ENCODE data around the gene PLA2G2F. TPM values are rescaled to one million over a fixed set of nuclear protein-coding genes. Genes with fewer than 3 reads are reported as not detected.

Gene PLA2G2F
- total and polyA plus RNA-seq, 2 donors, result 0.47 to 7.2 TPM

GRCh38 chr1:20111452-20111851 is 27.7 kb upstream of the PLA2G2F start:
- no peak for DNase-seq (ENCODE audit: low read depth in 6 of 9, low spot score in 9 of 9)
- H3K27me3 ChIP-seq (ENCODE audit: control insufficient read depth in 2 of 2, insufficient read depth in 1 of 2, low read length in 1 of 2), result no peaks in the 10 kb centered on the region

GRCh38 chr1:20112279-20113000 is 26.7 kb upstream of the PLA2G2F start:
- no peak overlapping the region for H3K27ac ChIP-seq (ENCODE audit: low read depth in 1 of 2, low read length in 1 of 2)
- H3K4me3 ChIP-seq (ENCODE audit: low read length in 2 of 2), result no peak overlapping the region
- no peaks in the 10 kb centered on the region for H3K4me1 ChIP-seq (ENCODE audit: control insufficient read depth in 2 of 2, insufficient read depth in 2 of 2, low read length in 2 of 2)
- WGBS, result 91% methylated on average over 3 of the region's 3 CpGs
- no peak for DNase-seq (ENCODE audit: low read depth in 6 of 9, low spot score in 9 of 9)
- H3K27me3 ChIP-seq (ENCODE audit: control insufficient read depth in 2 of 2, insufficient read depth in 1 of 2, low read length in 1 of 2), result no peaks in the 10 kb centered on the region
- H3K36me3 ChIP-seq (ENCODE audit: control insufficient read depth in 2 of 2, insufficient read depth in 2 of 2, low read length in 1 of 2), result no peaks in the 10 kb centered on the region
- no peaks in the 10 kb centered on the region for H3K9me3 ChIP-seq (ENCODE audit: control insufficient read depth in 2 of 2, insufficient read depth in 1 of 2, low read length in 1 of 2)

More at GRCh38 chr1:20111452-20111851, 27.7 kb upstream of the PLA2G2F start:
- H3K27ac ChIP-seq (ENCODE audit: low read depth in 1 of 2, low read length in 1 of 2), result no peak overlapping the region
- no peaks in the 10 kb centered on the region for H3K4me1 ChIP-seq (ENCODE audit: control insufficient read depth in 2 of 2, insufficient read depth in 2 of 2, low read length in 2 of 2)
- no peaks in the 10 kb centered on the region for H3K9me3 ChIP-seq (ENCODE audit: control insufficient read depth in 2 of 2, insufficient read depth in 1 of 2, low read length in 1 of 2)
- 97% methylated on average over 5 of the region's 5 CpGs for WGBS
- no peaks in the 10 kb centered on the region for H3K36me3 ChIP-seq (ENCODE audit: control insufficient read depth in 2 of 2, insufficient read depth in 2 of 2, low read length in 1 of 2)
- no peak overlapping the region for H3K4me3 ChIP-seq (ENCODE audit: low read length in 2 of 2)

- H3K4me3 ChIP-seq (ENCODE audit: low read length in 2 of 2), result no peak overlapping the region
- H3K4me1 ChIP-seq (ENCODE audit: control insufficient read depth in 2 of 2, insufficient read depth in 2 of 2, low read length in 2 of 2), result no peaks in the 10 kb centered on the region
- no peak overlapping the region for H3K27ac ChIP-seq (ENCODE audit: low read depth in 1 of 2, low read length in 1 of 2)
- DNase-seq (ENCODE audit: low read depth in 6 of 9, low spot score in 9 of 9), result no peak
- H3K36me3 ChIP-seq (ENCODE audit: control insufficient read depth in 2 of 2, insufficient read depth in 2 of 2, low read length in 1 of 2), result no peaks in the 10 kb centered on the region
- H3K27me3 ChIP-seq (ENCODE audit: control insufficient read depth in 2 of 2, insufficient read depth in 1 of 2, low read length in 1 of 2), result no peaks in the 10 kb centered on the region
- WGBS, result 85% methylated on average over 15 of the region's 15 CpGs
- H3K9me3 ChIP-seq (ENCODE audit: control insufficient read depth in 2 of 2, insufficient read depth in 1 of 2, low read length in 1 of 2), result no peaks in the 10 kb centered on the region
Measured at GRCh38 chr1:20114021-20114648, 25.0 kb upstream of the PLA2G2F start.

- WGBS, result 88% methylated on average over 4 of the region's 4 CpGs
- no peaks in the 10 kb centered on the region for H3K9me3 ChIP-seq (ENCODE audit: control insufficient read depth in 2 of 2, insufficient read depth in 1 of 2, low read length in 1 of 2)
- no peak overlapping the region for H3K27ac ChIP-seq (ENCODE audit: low read depth in 1 of 2, low read length in 1 of 2)
- no peak overlapping the region for H3K4me3 ChIP-seq (ENCODE audit: low read length in 2 of 2)
- no peak for DNase-seq (ENCODE audit: low read depth in 6 of 9, low spot score in 9 of 9)
- no peaks in the 10 kb centered on the region for H3K4me1 ChIP-seq (ENCODE audit: control insufficient read depth in 2 of 2, insufficient read depth in 2 of 2, low read length in 2 of 2)
- H3K27me3 ChIP-seq (ENCODE audit: control insufficient read depth in 2 of 2, insufficient read depth in 1 of 2, low read length in 1 of 2), result no peaks in the 10 kb centered on the region
- H3K36me3 ChIP-seq (ENCODE audit: control insufficient read depth in 2 of 2, insufficient read depth in 2 of 2, low read length in 1 of 2), result no peaks in the 10 kb centered on the region
Measured at GRCh38 chr1:20115479-20115878, 23.6 kb upstream of the PLA2G2F start.

GRCh38 chr1:20115916-20116315 is 23.2 kb upstream of the PLA2G2F start:
- H3K9me3 ChIP-seq (ENCODE audit: control insufficient read depth in 2 of 2, insufficient read depth in 1 of 2, low read length in 1 of 2), result no peaks in the 10 kb centered on the region
- H3K4me1 ChIP-seq (ENCODE audit: control insufficient read depth in 2 of 2, insufficient read depth in 2 of 2, low read length in 2 of 2), result no peaks in the 10 kb centered on the region
- no peak overlapping the region for H3K4me3 ChIP-seq (ENCODE audit: low read length in 2 of 2)
- no peaks in the 10 kb centered on the region for H3K27me3 ChIP-seq (ENCODE audit: control insufficient read depth in 2 of 2, insufficient read depth in 1 of 2, low read length in 1 of 2)
- H3K36me3 ChIP-seq (ENCODE audit: control insufficient read depth in 2 of 2, insufficient read depth in 2 of 2, low read length in 1 of 2), result no peaks in the 10 kb centered on the region
- H3K27ac ChIP-seq (ENCODE audit: low read depth in 1 of 2, low read length in 1 of 2), result no peak overlapping the region
- no peak for DNase-seq (ENCODE audit: low read depth in 6 of 9, low spot score in 9 of 9)
- WGBS, result 88% methylated on average over 7 of the region's 7 CpGs

GRCh38 chr1:20117236-20117635 is 21.9 kb upstream of the PLA2G2F start:
- Histone ChIP-seq H3K36me3 (ENCODE audit: control insufficient read depth in 2 of 2, insufficient read depth in 2 of 2, low read length in 1 of 2) (no peaks in the 10 kb centered on the region), H3K27ac (ENCODE audit: low read depth in 1 of 2, low read length in 1 of 2) (no peak overlapping the region), H3K27me3 (ENCODE audit: control insufficient read depth in 2 of 2, insufficient read depth in 1 of 2, low read length in 1 of 2) (no peaks in the 10 kb centered on the region), H3K4me1 (ENCODE audit: control insufficient read depth in 2 of 2, insufficient read depth in 2 of 2, low read length in 2 of 2) (no peaks in the 10 kb centered on the region), H3K4me3 (ENCODE audit: low read length in 2 of 2) (no peak overlapping the region), H3K9me3 (ENCODE audit: control insufficient read depth in 2 of 2, insufficient read depth in 1 of 2, low read length in 1 of 2) (no peaks in the 10 kb centered on the region)
- no peak for DNase-seq (ENCODE audit: low read depth in 6 of 9, low spot score in 9 of 9)

- DNase-seq (ENCODE audit: low read depth in 6 of 9, low spot score in 9 of 9), result no peak
- H3K27ac ChIP-seq (ENCODE audit: low read depth in 1 of 2, low read length in 1 of 2), result no peak within 1 kb of the TSS
- WGBS, result 88% methylated on average over 2 of the region's 2 CpGs
- no peaks in the 10 kb centered on the region for H3K9me3 ChIP-seq (ENCODE audit: control insufficient read depth in 2 of 2, insufficient read depth in 1 of 2, low read length in 1 of 2)
- no peaks in the 10 kb centered on the region for H3K36me3 ChIP-seq (ENCODE audit: control insufficient read depth in 2 of 2, insufficient read depth in 2 of 2, low read length in 1 of 2)
- H3K4me1 ChIP-seq (ENCODE audit: control insufficient read depth in 2 of 2, insufficient read depth in 2 of 2, low read length in 2 of 2), result no peaks in the 10 kb centered on the region
- H3K27me3 ChIP-seq (ENCODE audit: control insufficient read depth in 2 of 2, insufficient read depth in 1 of 2, low read length in 1 of 2), result no peaks in the 10 kb centered on the region
- H3K4me3 ChIP-seq (ENCODE audit: low read length in 2 of 2), result no peak within 1 kb of the TSS
Measured at GRCh38 chr1:20119347-20119746, 19.8 kb upstream of the PLA2G2F start, which contains the start of gene PLA2G2D. TSS of gene PLA2G2D (minus strand) at chr1:20119536. CDS start at chr1:20119498, 38 bp downstream.

GRCh38 chr1:20120796-20121195 is 18.3 kb upstream of the PLA2G2F start:
- H3K4me1 ChIP-seq (ENCODE audit: control insufficient read depth in 2 of 2, insufficient read depth in 2 of 2, low read length in 2 of 2), result no peaks in the 10 kb centered on the region
- H3K4me3 ChIP-seq (ENCODE audit: low read length in 2 of 2), result no peak overlapping the region
- no peaks in the 10 kb centered on the region for H3K36me3 ChIP-seq (ENCODE audit: control insufficient read depth in 2 of 2, insufficient read depth in 2 of 2, low read length in 1 of 2)
- H3K9me3 ChIP-seq (ENCODE audit: control insufficient read depth in 2 of 2, insufficient read depth in 1 of 2, low read length in 1 of 2), result no peaks in the 10 kb centered on the region
- H3K27me3 ChIP-seq (ENCODE audit: control insufficient read depth in 2 of 2, insufficient read depth in 1 of 2, low read length in 1 of 2), result no peaks in the 10 kb centered on the region
- DNase-seq (ENCODE audit: low read depth in 6 of 9, low spot score in 9 of 9), result no peak
- WGBS, result 97% methylated on average over 4 of the region's 4 CpGs
- no peak overlapping the region for H3K27ac ChIP-seq (ENCODE audit: low read depth in 1 of 2, low read length in 1 of 2)

GRCh38 chr1:20123722-20124455 is 15.2 kb upstream of the PLA2G2F start:
- Histone ChIP-seq H3K36me3 (ENCODE audit: control insufficient read depth in 2 of 2, insufficient read depth in 2 of 2, low read length in 1 of 2) (no peaks in the 10 kb centered on the region), H3K4me1 (ENCODE audit: control insufficient read depth in 2 of 2, insufficient read depth in 2 of 2, low read length in 2 of 2) (no peaks in the 10 kb centered on the region), H3K9me3 (ENCODE audit: control insufficient read depth in 2 of 2, insufficient read depth in 1 of 2, low read length in 1 of 2) (no peaks in the 10 kb centered on the region), H3K27me3 (ENCODE audit: control insufficient read depth in 2 of 2, insufficient read depth in 1 of 2, low read length in 1 of 2) (no peaks in the 10 kb centered on the region), H3K4me3 (ENCODE audit: low read length in 2 of 2) (no peak overlapping the region), H3K27ac (ENCODE audit: low read depth in 1 of 2, low read length in 1 of 2) (peak overlapping the region in 1 of 2 donors; percentile 9)
- no peak for DNase-seq (ENCODE audit: low read depth in 6 of 9, low spot score in 9 of 9)
- WGBS, result 53% methylated on average over 10 of the region's 10 CpGs
